NCI-H1436 (cell line): ENCODE results near the gene ANKS4B.
"Not testable (repeated sequence)": the region's sequence is repeated elsewhere in the genome, so short reads cannot be mapped to it uniquely, and the experiment has no call there.

ENCODE experiments used
- DNase-seq: peaks from one replicate; lab custom pipeline; 2025; lab: John Stamatoyannopoulos, UW

ANKS4B gene

GRCh38 chr16:21233521-21234150, at the start of gene ANKS4B:
TSS of gene ANKS4B (plus strand) at chr16:21233699. CDS start at chr16:21233738, 39 bp downstream.
- no peak for DNase-seq

GRCh38 chr16:21183995-21184394, 49.5 kb upstream of the ANKS4B start:
- no peak for DNase-seq

GRCh38 chr16:21184834-21185233, 48.7 kb upstream of the ANKS4B start:
- no peak for DNase-seq

GRCh38 chr16:21185659-21186325, 47.7 kb upstream of the ANKS4B start:
- DNase-seq: no peak

GRCh38 chr16:21186326-21186691, 47.2 kb upstream of the ANKS4B start:
- no peak for DNase-seq

- no peak for DNase-seq
Observed at GRCh38 chr16:21189311-21189710, 44.2 kb upstream of the ANKS4B start.

GRCh38 chr16:21190013-21190412, 43.5 kb upstream of the ANKS4B start:
- DNase-seq: no peak

- DNase-seq: no peak
Observed at GRCh38 chr16:21190599-21190998, 42.9 kb upstream of the ANKS4B start.

GRCh38 chr16:21192991-21193390, 40.5 kb upstream of the ANKS4B start:
- DNase-seq: no peak

- DNase-seq: no peak
Observed at GRCh38 chr16:21194771-21195301, 38.7 kb upstream of the ANKS4B start.

GRCh38 chr16:21195330-21195729, 38.2 kb upstream of the ANKS4B start:
- not testable (repeated sequence) for DNase-seq

- DNase-seq: no peak
Observed at GRCh38 chr16:21197112-21197511, 36.4 kb upstream of the ANKS4B start.

GRCh38 chr16:21197621-21198020, 35.9 kb upstream of the ANKS4B start:
- no peak for DNase-seq

- no peak for DNase-seq
Observed at GRCh38 chr16:21199607-21200218, 33.8 kb upstream of the ANKS4B start.

- no peak for DNase-seq
Observed at GRCh38 chr16:21203155-21203797, 30.2 kb upstream of the ANKS4B start.

- DNase-seq: no peak
Observed at GRCh38 chr16:21205303-21205702, 28.2 kb upstream of the ANKS4B start.

- no peak for DNase-seq
Observed at GRCh38 chr16:21206550-21206949, 26.9 kb upstream of the ANKS4B start.

GRCh38 chr16:21208446-21209230, 24.9 kb upstream of the ANKS4B start:
- DNase-seq: no peak

GRCh38 chr16:21211486-21211885, 22.0 kb upstream of the ANKS4B start, which contains the start of gene ZP2:
TSS of gene ZP2 (minus strand) at chr16:21211574. CDS start at chr16:21211547, 27 bp downstream.
- no peak for DNase-seq

GRCh38 chr16:21214086-21214485, 19.4 kb upstream of the ANKS4B start:
- DNase-seq: no peak

- DNase-seq: no peak
Observed at GRCh38 chr16:21217121-21217520, 16.4 kb upstream of the ANKS4B start.

GRCh38 chr16:21218153-21218552, 15.3 kb upstream of the ANKS4B start:
- no peak for DNase-seq
